DOHH2 (cell line): ENCODE data around the gene KLRC4.

Source experiments
- CTCF ChIP-seq: fragments of 200-600 bp; sonication (generic); IDR thresholded peaks from one replicate; pipeline ENCODE4 v1.5.1; 2014; ENCODE audit warnings: antibody characterized with exemption, mild to moderate bottlenecking, low read depth, low read length; ENCODE audit not compliant: poor library complexity, severe bottlenecking
- EZH2phosphoT487 ChIP-seq: fragments of 200-600 bp; sonication (generic); IDR thresholded peaks from 2 replicates; pipeline ENCODE4 v1.6.1; 2017; ENCODE audit warnings: borderline replicate concordance, mild to moderate bottlenecking, antibody characterized with exemption, low read length, moderate library complexity, mixed read lengths

DNA sequence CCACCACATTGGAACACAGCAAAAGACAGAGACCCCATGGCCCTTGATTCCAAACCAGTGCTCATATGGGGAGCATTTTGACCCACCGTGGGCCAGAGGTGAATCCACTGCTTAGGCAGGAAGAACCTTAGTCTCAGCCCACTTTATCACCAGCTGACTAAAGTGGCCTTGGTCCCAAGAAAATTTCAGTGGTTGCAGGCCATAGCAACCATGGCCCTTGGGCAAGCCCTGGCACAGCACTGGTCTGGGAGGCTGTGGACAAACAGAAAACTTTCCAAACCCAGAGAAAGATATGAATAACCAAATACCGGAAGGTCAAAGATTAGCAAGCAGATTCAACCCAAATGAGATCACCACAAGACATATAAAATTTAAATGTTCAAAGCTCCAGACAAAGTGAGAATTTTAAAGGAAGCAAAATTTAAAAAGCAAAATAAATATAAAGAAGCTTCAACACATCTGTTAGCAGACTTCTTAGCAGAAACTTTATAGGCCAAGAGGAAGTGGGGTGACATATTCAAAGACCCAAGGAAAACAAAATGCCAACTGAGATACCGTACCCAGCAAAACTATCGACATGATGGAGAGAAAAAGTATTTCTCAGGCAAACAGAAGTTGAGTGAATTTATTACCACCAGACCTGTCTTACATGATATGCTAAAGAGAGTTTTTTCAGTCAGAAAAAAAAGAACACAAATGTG lies 27.5 kb downstream of the KLRC4 start:
- TF ChIP-seq EZH2phosphoT487 (no peak), CTCF (no peak)
